GM19193 (cell line): ENCODE results near the gene FAM163B.

Experiments
- POLR2A ChIP-seq: IDR thresholded peaks from 4 replicates; pipeline ENCODE4 v1.6.1; 2011; ENCODE audit not compliant: insufficient read depth, insufficient read length; ENCODE audit errors: extremely low read depth

Gene FAM163B

GRCh38 chr9:133643362-133643755 is 34.2 kb upstream of the FAM163B start:
- TF ChIP-seq POLR2A = no peak

- no peak for TF ChIP-seq POLR2A
Observed at GRCh38 chr9:133642708-133643361, 33.6 kb upstream of the FAM163B start.

- TF ChIP-seq POLR2A = no peak
Observed at GRCh38 chr9:133641861-133642595, 32.8 kb upstream of the FAM163B start.

GRCh38 chr9:133641396-133641655 is 32.1 kb upstream of the FAM163B start:
- no peak for TF ChIP-seq POLR2A

GRCh38 chr9:133640580-133641395 is 31.6 kb upstream of the FAM163B start:
- no peak for TF ChIP-seq POLR2A

GRCh38 chr9:133640160-133640559 is 31.0 kb upstream of the FAM163B start:
- no peak for TF ChIP-seq POLR2A

GRCh38 chr9:133639613-133640012 is 30.4 kb upstream of the FAM163B start:
- TF ChIP-seq POLR2A = no peak

GRCh38 chr9:133638711-133639110 is 29.5 kb upstream of the FAM163B start:
- TF ChIP-seq POLR2A = no peak

- TF ChIP-seq POLR2A = no peak
Observed at GRCh38 chr9:133638076-133638475, 28.9 kb upstream of the FAM163B start.

- TF ChIP-seq POLR2A = no peak
Observed at GRCh38 chr9:133637451-133638055, 28.4 kb upstream of the FAM163B start.

GRCh38 chr9:133636902-133637301 is 27.7 kb upstream of the FAM163B start:
- TF ChIP-seq POLR2A = no peak

GRCh38 chr9:133635533-133636531 is 26.6 kb upstream of the FAM163B start, which contains the start of gene DBH:
TSS of gene DBH (plus strand) at chr9:133636363. CDS start at chr9:133636372, 9 bp downstream.
- TF ChIP-seq POLR2A = no peak

GRCh38 chr9:133635098-133635497 is 25.9 kb upstream of the FAM163B start:
- no peak for TF ChIP-seq POLR2A

- no peak for TF ChIP-seq POLR2A
Observed at GRCh38 chr9:133634081-133634691, 25.0 kb upstream of the FAM163B start.

- no peak for TF ChIP-seq POLR2A
Observed at GRCh38 chr9:133633681-133634080, 24.5 kb upstream of the FAM163B start.
